Stimulated activated CD8-positive, alpha-beta memory T cell treated with anti-CD3 and anti-CD28 coated beads, Interleukin-7, amount 100 ng/mL, for 1 hour (primary cell): ENCODE data around the gene CC2D2B.
"Not testable (repeated sequence)": the region's sequence is repeated elsewhere in the genome, so short reads cannot be mapped to it uniquely, and the experiment has no call there.

Experiments
- DNase-seq, 2 donors: peaks; one replicate each; pipeline ENCODE4 v3.0.0-alpha.2; 2020; ENCODE audit warnings: low read depth in 2 of 2

CC2D2B gene

DNA sequence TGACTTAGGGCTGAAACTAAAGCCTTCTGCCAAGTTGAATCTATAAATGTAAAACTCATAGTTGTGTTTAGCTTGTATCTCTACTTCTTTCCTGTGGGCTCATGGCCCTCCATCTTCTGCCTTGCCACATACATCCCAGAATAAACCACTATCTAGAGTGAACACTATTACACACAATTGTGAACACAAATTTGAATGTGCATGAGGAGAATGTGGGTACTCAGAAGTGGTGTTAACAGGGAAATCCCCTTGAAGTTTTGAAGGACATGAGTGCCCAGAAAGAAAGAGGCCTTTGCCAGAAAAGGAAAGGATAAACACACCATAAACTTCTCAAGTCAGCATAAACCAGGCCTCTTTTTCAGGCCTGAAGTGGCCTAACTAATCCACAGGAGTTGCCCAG, 115.4 kb downstream of the CC2D2B start:
- DNase-seq = no peak

DNA sequence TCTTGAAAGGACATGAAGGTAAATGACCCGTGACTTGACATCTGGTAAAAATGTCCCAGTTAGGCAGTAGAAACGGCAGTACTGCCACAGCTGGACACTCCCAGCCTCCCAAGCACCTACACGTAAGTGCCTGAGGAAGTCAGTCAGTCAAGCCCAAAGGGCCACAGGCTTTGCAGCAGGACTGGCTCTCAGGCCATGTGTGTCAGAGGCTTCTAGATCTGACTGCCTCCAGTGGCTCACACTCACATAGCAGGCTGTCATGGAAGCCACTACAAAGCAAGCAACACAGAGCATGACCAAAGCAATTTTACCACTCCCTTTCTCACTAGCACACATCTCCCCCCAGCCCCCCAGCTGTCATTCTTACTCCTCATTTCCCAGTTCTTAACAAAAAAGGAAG, 117.8 kb downstream of the CC2D2B start:
- no peak for DNase-seq

DNA sequence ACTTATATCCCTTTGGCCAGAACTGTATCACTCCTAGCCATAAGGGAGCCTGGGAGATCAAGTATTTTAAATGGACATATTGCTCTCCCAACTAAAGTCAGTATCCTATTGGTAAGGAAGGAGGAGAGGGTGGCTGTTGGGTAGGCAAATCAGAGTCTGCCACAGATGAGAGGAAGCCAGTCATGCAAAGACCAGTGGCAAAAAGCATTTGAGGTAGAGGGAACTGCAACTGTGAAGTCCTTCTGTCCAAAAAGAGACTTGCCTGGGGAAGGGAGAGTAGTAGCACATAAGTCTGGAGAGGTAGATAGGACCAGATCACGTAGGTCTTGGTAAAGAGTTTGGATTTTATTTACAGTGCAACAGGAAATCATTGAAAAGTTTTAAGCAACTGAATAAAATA, 126.8 kb downstream of the CC2D2B start:
- DNase-seq = no peak

DNA sequence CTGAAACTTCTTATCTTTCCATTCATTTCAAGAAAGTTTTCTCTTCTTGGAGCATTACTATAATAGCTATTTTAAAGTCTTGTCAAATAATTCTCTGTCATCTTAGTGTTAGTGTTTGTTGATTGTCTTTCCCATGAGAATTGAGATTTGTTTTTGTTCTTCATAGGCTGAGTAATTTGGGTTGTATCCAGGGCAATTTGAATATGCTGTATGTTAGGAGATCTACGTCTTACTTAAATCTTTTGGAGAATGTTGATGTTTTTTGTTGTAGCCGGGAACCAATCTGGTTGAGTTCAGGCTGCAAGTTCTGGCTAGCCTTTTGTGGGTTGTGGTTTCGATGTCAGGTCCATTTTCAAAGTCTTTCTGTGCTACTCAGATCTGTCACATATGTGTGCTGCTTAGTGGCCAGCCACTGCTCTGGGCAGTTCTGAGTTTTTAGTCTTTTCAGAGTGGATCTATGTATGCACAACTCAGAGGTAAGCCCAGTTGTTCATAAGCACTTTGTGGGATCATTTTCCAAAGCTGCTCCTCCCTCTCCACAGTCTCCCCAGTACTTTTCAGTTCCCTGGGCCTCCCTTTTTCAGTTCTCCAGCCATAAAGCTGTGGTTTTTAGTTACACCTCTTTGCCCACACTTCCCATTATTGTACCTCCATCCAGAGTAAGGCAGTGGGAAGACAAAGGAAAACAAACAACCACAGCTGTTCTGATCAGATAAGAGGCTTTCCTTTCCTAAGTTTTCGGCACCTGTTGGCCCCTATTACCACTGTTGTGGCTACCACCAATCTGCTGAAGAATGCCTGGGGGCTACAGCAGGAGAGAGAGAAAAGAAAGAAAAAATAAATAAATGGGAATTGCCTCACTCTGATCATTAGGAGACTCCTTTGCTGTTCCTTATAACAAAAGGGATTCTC, 131.0 kb downstream of the CC2D2B start:
- no peak for DNase-seq

- no peak for DNase-seq
Observed at GRCh38 chr10:96041146-96041545, 133.4 kb downstream of the CC2D2B start.

DNA sequence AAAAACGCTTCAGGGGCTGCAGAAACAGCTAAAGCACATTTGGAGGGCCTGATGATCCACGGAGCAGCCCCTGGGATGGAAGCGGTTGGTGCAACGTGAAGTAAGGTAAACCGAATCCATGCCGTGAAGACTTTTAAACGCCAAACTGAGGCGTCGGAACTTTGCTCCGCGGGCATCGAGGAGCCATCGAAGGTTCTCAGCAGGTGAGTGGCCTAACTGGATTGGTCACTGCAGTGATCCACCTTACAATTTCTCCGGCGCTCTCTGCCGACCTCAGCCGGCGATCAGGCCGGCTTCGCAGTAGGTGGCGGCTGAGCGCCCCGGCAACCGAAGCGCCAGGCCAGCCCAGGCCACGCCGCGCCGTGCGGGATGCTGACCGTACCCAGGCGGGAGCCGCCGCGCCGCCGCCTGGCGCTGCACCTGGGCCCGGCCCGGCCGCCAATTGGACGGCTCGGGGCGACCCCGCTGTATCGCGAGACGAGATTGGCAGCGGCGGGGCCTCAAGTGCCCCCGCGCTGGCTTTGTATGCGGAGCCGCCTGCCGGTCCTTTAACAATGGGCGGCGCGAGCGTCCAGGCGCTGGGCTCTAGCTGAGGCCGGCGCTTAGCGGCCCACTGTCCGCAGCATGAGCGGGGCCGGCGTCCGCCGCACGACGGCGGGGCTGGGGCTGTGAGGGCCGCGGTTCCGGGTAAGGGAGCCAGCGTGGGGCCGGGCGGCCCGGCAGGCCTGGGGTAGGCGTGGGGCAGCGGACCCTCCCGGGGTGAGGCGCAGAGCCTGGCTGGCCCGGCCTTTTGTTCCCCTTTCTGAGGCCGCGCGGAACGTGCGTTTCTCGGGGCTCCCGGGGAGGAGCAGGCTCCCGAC, 135.5 kb downstream of the CC2D2B start, which contains the start of gene CCNJ:
Gene CCNJ (plus strand): TSS at position 551 of the 860 bp plus-strand sequence. CDS start 811 bp downstream, outside the sequence.
- DNase-seq = peak; percentile 58 to 61

DNA sequence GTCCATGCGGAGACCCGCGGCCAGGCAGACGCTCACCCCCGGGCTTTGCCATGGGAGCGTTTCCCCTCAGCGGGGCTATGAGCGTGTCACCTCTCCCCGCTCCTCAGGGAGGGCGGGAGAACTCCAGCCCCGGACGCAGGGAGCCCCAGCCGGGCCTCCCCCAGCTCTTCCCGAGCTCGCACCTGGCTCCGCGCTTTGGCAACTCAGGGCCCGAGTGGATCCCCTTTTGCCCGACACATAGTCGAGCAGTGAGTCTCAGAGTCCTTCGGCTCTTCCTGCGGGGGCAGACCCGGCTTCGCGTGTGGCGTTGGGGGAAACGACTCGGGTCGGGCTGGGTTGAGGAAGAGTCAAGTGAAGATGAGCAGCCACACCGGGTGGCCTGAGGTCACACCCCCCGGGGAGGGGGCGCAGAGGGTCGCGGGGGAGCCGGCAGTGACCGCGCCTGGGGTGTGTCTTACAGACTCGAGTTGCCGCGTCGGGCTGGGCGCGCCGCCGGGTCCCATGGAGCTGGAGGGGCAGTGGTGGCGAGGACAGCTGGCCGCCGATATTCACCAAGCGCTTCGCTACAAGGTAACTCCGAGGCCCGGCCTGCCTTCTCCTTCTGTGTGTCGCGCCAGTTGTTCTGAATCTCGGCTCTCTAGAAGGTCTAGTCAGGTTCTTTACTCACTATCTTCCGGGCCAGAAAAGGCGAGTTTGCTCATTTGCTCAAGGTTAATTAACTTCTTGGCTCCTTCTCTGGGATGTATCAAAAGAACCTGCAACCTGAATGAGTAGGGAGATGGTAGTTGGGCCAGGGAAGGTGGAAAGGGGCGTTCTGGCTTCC, 136.3 kb downstream of the CC2D2B start:
- no peak for DNase-seq

GRCh38 chr10:96044736-96045135, 137.0 kb downstream of the CC2D2B start:
- DNase-seq = no peak

- no peak for DNase-seq
Observed at GRCh38 chr10:96046546-96046945, 138.8 kb downstream of the CC2D2B start.

DNA sequence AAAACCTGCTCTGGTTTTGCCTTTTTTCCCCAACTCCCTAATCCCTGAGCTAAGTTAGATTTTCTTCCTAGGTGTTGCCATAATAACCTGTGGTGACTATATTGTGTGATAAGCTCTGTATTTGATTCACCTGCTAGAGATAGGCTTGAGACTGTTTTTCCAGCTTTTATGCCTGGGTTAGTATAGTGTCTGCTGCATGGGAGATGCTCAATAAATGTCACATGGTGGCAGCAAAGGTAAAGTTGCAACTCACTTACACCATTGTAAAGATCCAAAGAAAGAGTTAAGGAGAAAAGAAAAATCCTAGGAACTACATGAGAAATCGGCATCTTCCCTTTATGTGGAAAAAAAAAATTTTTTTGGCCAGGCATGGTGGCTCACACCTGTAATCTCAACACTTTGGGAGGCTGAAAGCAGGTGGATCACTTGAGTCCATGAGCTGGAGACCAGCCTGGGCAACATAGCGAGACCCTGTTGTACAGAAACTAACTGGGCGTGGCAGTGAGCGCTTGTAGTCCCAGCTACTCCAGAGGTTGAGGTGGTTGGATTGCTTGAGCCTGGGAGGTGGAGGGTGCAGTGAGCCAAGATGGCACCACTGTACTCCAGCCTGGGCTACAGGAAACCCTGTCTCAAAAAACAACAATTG, 139.4 kb downstream of the CC2D2B start:
- no peak for DNase-seq

- DNase-seq = not testable (repeated sequence)
Observed at GRCh38 chr10:96047925-96048324, 140.2 kb downstream of the CC2D2B start.

DNA sequence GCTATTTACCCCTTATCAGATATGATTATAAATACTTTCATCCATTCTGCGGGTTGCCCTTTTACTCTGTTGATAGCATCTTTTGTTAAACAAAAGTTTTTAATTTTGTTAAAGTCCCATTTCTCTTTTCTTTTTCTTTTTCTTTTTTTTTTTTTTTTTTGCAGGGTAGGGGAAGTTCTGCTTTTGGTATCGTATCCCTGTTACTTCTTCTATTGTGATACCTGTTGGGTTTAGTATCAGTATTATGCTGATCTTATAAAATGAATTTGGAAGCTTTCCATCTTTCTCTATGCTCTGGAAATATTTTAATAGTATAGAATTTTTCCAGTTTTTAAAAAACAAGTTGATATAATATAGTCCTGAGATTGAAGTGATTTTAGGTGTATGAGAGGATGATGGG, 141.6 kb downstream of the CC2D2B start:
- no peak for DNase-seq

- no peak for DNase-seq
Observed at GRCh38 chr10:96053985-96054384, 146.2 kb downstream of the CC2D2B start.

- no peak for DNase-seq
Observed at GRCh38 chr10:96056787-96057186, 149.0 kb downstream of the CC2D2B start.

DNA sequence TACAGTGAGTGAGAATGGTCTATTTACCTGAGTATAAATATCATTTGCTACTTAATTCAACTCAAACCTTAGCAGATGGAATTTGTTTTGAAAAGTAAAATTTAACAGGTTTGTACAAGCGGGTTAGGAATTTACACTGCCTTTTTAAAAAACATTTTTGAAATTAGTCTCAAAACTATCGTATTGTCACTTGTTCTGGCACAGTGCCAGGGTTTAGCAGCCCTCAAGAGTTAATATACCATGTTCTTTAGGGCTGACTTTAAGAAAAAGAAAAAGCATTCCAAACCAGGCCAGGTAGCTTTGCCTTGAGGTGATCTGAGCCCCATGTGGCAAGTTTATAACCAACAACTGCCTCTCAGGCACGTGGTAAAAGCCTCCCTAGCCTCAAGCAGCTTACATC, 153.5 kb downstream of the CC2D2B start:
- DNase-seq = no peak

DNA sequence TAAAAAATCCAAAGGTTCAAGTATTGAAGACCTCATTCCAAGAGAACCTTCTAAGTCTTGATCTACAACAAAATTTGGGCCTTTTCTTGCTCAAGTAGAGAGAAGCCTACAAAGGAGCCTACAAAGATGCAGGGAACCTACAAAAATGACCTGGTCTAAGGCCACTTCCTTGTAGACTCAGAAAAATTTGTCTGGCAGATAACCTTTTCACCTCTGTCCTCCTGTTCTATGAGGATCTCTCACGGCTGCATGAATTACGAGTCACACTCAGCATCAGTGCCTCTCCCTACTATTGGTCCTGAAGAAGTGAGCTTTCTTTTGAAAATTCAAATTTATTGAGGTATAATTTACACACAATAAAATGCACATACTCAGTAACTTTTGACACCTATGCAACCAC, 164.9 kb downstream of the CC2D2B start:
- no peak for DNase-seq

GRCh38 chr10:96073722-96074121, 165.9 kb downstream of the CC2D2B start:
- no peak for DNase-seq

DNA sequence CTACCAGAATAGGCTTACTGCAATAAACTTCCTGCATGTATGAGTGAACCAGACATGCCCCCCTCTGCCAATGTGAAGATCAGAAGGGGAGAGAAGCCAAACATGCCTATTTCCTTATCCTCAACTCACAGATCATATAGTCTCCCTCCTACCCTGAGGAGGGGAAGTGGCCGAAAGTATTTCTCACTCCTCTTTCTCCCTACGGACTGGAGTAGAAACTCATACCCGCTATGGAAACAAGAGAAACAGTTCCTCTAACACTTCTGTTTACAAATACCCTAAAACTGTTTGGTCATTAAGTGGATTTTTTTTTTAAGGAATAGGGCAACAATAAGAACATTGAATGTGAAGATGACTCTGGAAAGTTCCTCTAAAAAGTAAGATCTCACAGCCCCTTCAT, 167.0 kb downstream of the CC2D2B start:
- no peak for DNase-seq

GRCh38 chr10:96075977-96076376, 168.2 kb downstream of the CC2D2B start:
- DNase-seq = no peak

DNA sequence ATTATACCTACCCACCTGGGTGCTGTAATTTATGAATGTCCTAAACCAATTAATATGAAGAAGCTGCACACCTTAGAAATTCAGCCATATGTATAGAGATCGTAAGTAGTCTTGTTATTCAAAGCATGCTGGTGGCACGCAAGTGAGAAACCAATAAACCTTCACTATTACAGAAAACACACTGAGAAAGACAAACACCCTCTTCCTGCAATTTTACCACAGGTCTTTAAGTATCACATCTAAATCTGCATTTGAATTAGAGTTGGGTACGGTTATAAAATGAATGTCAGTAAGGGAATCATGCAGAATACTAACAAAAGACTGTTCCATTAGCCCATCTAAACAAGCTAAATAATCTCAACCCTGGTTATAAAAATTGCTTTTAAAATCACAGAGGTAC, 169.4 kb downstream of the CC2D2B start:
- DNase-seq = no peak

DNA sequence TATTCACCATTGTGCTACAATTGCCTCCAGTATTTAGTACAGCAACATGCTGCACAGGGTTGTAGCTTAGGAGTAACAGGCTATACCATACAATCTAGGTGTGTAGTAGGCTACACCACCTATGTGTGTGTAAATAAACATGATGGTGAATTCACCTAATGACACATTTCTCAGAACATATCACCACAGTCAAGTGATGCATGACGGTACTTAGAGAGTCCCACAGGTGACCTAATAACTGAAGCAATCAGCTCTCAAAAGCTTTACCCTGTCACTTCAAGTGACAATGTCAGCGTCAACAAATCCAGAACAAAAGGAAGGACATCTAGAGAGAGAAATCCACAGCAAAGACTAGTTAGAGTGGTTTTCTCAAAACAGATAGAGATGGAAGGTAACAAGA, 174.4 kb downstream of the CC2D2B start:
- DNase-seq = no peak
